Skeletal muscle tissue (tissue), 4 donors: Measurements from ENCODE around the gene PHACTR1. TPM values are rescaled to one million over a fixed set of nuclear protein-coding genes. Genes with fewer than 3 reads are reported as not detected.

Experiments
- H3K27ac ChIP-seq: one replicate; pipeline ENCODE4 v1.7.0; 2013; ENCODE audit warnings: mild to moderate bottlenecking, low read depth, low read length, inconsistent platforms
- H3K27me3 ChIP-seq, 3 donors: one replicate each; pipeline ENCODE4 v1.7.0; 2013; ENCODE audit warnings: low read length in 3 of 3; ENCODE audit not compliant: control insufficient read depth in 3 of 3, insufficient read depth in 3 of 3
- H3K36me3 ChIP-seq, 3 donors: one replicate each; pipeline ENCODE4 v1.7.0; 2013; ENCODE audit warnings: low read length in 3 of 3; ENCODE audit not compliant: control insufficient read depth in 3 of 3, insufficient read depth in 3 of 3
- H3K4me1 ChIP-seq, 3 donors: one replicate each; pipeline ENCODE4 v1.7.0; 2013; ENCODE audit warnings: low read length in 3 of 3, mild to moderate bottlenecking in 3 of 3; ENCODE audit not compliant: control insufficient read depth in 3 of 3, insufficient read depth in 3 of 3
- H3K4me3 ChIP-seq, 3 donors: one replicate each; pipeline ENCODE4 v1.7.0; 2013; ENCODE audit warnings: low read length in 3 of 3
- H3K9ac ChIP-seq, 3 donors: one replicate each; pipeline ENCODE4 v1.7.0; 2013; ENCODE audit warnings: low read length in 3 of 3, mild to moderate bottlenecking in 3 of 3, moderate library complexity in 2 of 3, low read depth in 1 of 3
- H3K9me3 ChIP-seq, 3 donors: one replicate each; pipeline ENCODE4 v1.7.0; 2013; ENCODE audit warnings: low read length in 3 of 3; ENCODE audit not compliant: control insufficient read depth in 3 of 3
- total RNA-seq: library from RNA; depleted of rRNA; stranded (reverse); fragments of >200 nt; gene quantifications from one replicate; pipeline ENCODE4 v1.2.3, GENCODE V29; 2014
- donor health status: Osteomylitis.

PHACTR1 gene
- total RNA-seq, 1 donor from 2014 or later, result 5.7 TPM

GRCh38 chr6:12947967-12948366 is 231.4 kb downstream of the PHACTR1 start:
- H3K9ac ChIP-seq, result no peak overlapping the region
- no peak overlapping the region for H3K27ac ChIP-seq
- no peaks in the 10 kb centered on the region for H3K27me3 ChIP-seq
- no peak overlapping the region for H3K4me3 ChIP-seq
- peaks cover 0 to 2% (median 0%) of the 10 kb centered on the region in 3 donors for H3K9me3 ChIP-seq
- no peaks in the 10 kb centered on the region for H3K36me3 ChIP-seq
- no peaks in the 10 kb centered on the region for H3K4me1 ChIP-seq

- Histone ChIP-seq H3K4me1 (no peaks in the 10 kb centered on the region), H3K27me3 (no peaks in the 10 kb centered on the region), H3K4me3 (no peak overlapping the region), H3K9ac (no peak overlapping the region), H3K9me3 (peaks cover 0 to 2% (median 0%) of the 10 kb centered on the region in 3 donors), H3K36me3 (no peaks in the 10 kb centered on the region), H3K27ac (no peak overlapping the region)
Measured at GRCh38 chr6:12950976-12951375, 234.4 kb downstream of the PHACTR1 start.

GRCh38 chr6:12951415-12951814 is 234.8 kb downstream of the PHACTR1 start:
- H3K4me3 ChIP-seq, result no peak overlapping the region
- no peak overlapping the region for H3K27ac ChIP-seq
- no peaks in the 10 kb centered on the region for H3K36me3 ChIP-seq
- H3K9me3 ChIP-seq, result peaks cover 0 to 2% (median 0%) of the 10 kb centered on the region in 3 donors
- no peaks in the 10 kb centered on the region for H3K4me1 ChIP-seq
- H3K27me3 ChIP-seq, result no peaks in the 10 kb centered on the region
- H3K9ac ChIP-seq, result no peak overlapping the region

GRCh38 chr6:12952318-12952717 is 235.8 kb downstream of the PHACTR1 start:
- Histone ChIP-seq H3K27me3 (peaks cover 0 to under 1% (median 0%) of the 10 kb centered on the region in 3 donors), H3K27ac (no peak overlapping the region), H3K4me3 (no peak overlapping the region), H3K9ac (no peak overlapping the region), H3K9me3 (peaks cover 0 to 2% (median 0%) of the 10 kb centered on the region in 3 donors), H3K4me1 (peaks cover 2 to 5% (median 2%) of the 10 kb centered on the region in 3 donors), H3K36me3 (no peaks in the 10 kb centered on the region)

GRCh38 chr6:12955956-12956355 is 239.4 kb downstream of the PHACTR1 start:
- Histone ChIP-seq H3K36me3 (no peaks in the 10 kb centered on the region), H3K4me1 (peaks cover 7 to 14% (median 13%) of the 10 kb centered on the region in 3 donors), H3K27ac (no peak overlapping the region), H3K9ac (no peak overlapping the region), H3K27me3 (peaks cover 0 to 7% (median 0%) of the 10 kb centered on the region in 3 donors), H3K9me3 (no peaks in the 10 kb centered on the region), H3K4me3 (no peak overlapping the region)

GRCh38 chr6:12956991-12957320 is 240.4 kb downstream of the PHACTR1 start:
- H3K9ac ChIP-seq, result peak overlapping the region; percentile 69 to 75 (median 72)
- peak overlapping the region; percentile 78 to 80 (median 79) for H3K4me3 ChIP-seq
- H3K27ac ChIP-seq, result no peak overlapping the region
- no peaks in the 10 kb centered on the region for H3K9me3 ChIP-seq
- no peaks in the 10 kb centered on the region for H3K36me3 ChIP-seq
- H3K27me3 ChIP-seq, result peaks cover 0 to 7% (median 0%) of the 10 kb centered on the region in 3 donors
- H3K4me1 ChIP-seq, result peaks cover 7 to 14% (median 13%) of the 10 kb centered on the region in 3 donors

- Histone ChIP-seq H3K4me1 (peaks cover 7 to 14% (median 13%) of the 10 kb centered on the region in 3 donors), H3K4me3 (peak overlapping the region; percentile 78 to 80 (median 79)), H3K27me3 (peaks cover 0 to 7% (median 0%) of the 10 kb centered on the region in 3 donors), H3K9ac (peak overlapping the region; percentile 69 to 75 (median 72)), H3K36me3 (no peaks in the 10 kb centered on the region), H3K27ac (peak overlapping the region; percentile 52), H3K9me3 (no peaks in the 10 kb centered on the region)
Measured at GRCh38 chr6:12957321-12958051, 240.9 kb downstream of the PHACTR1 start.

- Histone ChIP-seq H3K27me3 (peaks cover 0 to 7% (median 0%) of the 10 kb centered on the region in 3 donors), H3K4me3 (peak overlapping the region; percentile 78 to 80 (median 79)), H3K9ac (no peak overlapping the region), H3K9me3 (no peaks in the 10 kb centered on the region), H3K27ac (peak overlapping the region; percentile 36), H3K36me3 (no peaks in the 10 kb centered on the region), H3K4me1 (peaks cover 7 to 14% (median 13%) of the 10 kb centered on the region in 3 donors)
Measured at GRCh38 chr6:12958052-12958706, 241.6 kb downstream of the PHACTR1 start.

GRCh38 chr6:12961761-12962160 is 245.2 kb downstream of the PHACTR1 start:
- Histone ChIP-seq H3K4me1 (peaks cover 6 to 13% (median 12%) of the 10 kb centered on the region in 3 donors), H3K36me3 (no peaks in the 10 kb centered on the region), H3K27ac (peak overlapping the region; percentile 51), H3K9me3 (no peaks in the 10 kb centered on the region), H3K9ac (no peak overlapping the region), H3K27me3 (peaks cover 0 to 7% (median 5%) of the 10 kb centered on the region in 3 donors), H3K4me3 (no peak overlapping the region)

- Histone ChIP-seq H3K9ac (no peak overlapping the region), H3K36me3 (no peaks in the 10 kb centered on the region), H3K27me3 (peaks cover 0 to 5% (median 4%) of the 10 kb centered on the region in 3 donors), H3K4me3 (no peak overlapping the region), H3K27ac (peak overlapping the region; percentile 51), H3K9me3 (no peaks in the 10 kb centered on the region), H3K4me1 (peaks cover 4 to 8% (median 7%) of the 10 kb centered on the region in 3 donors)
Measured at GRCh38 chr6:12962529-12962928, 246.0 kb downstream of the PHACTR1 start.
